GM21723 (cell line): ENCODE results near the gene ACP7.
"Not testable (repeated sequence)": the region's sequence is repeated elsewhere in the genome, so short reads cannot be mapped to it uniquely, and the experiment has no call there.

Experiments
- ATAC-seq: cut with Tn5 transposase; IDR thresholded peaks from one replicate; pipeline ENCODE4 v1.9.1; 2021; ENCODE audit warnings: mild to moderate bottlenecking, moderate library complexity; ENCODE audit not compliant: unreplicated experiment

The ACP7 gene

DNA sequence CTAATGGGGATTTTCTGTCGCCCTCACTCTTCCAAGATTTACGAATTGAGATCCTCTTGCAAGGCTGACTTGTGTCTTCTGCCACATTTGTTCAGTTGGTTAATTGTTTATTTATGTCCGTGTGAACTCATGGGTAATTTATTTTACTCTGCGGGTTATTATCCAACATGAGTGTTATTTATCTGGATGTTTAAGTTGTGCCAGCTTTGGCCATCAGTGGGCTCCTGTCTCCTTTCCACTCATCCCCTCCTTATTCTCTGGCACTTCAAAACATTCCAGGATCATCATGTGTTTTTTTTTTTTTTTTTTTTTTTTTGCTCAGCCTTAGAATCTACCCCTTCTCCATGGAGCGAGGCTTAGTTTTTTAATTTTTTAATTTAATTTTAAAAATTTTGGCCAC is 19.0 kb downstream of the ACP7 start:
- no peak for ATAC-seq

DNA sequence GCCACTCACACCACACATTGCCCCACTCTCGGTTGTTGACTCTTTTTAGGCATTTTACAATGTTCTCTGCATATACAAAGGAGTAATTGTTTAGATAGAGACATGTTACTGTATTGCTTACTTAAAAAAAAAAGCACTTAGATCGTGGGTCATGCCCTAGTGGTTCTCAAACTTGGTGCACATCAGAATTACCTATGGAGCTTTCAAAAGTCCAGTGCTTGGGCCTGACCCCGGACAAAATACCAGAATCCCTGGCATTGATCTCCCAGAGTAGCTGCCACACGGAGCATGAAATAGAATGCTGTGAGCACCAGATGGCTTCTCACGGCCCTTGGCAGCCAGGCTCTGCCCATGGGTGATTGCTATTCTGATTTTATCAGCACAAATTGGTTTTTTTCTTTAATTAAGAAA is 20.0 kb downstream of the ACP7 start:
- ATAC-seq: no peak

DNA sequence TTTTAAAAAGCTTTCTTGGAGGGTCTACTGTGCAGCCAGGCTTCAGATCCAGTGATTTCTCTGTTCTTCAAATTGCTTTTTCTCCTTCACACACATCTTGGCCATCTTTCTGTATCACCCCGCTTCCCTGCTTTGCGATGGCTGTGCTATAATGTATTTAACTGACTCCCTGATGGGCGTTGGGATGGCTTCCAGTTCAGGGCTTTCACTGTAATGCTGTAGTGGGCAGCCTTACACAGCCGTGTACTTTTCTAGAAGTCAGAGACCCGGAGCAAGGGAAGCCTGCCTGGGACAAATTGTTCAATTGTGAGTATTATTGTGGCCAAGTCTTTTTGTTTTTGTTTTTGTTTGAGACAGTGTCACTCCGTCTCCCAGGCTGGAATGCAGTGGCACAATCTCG is 22.0 kb downstream of the ACP7 start:
- ATAC-seq: no peak

DNA sequence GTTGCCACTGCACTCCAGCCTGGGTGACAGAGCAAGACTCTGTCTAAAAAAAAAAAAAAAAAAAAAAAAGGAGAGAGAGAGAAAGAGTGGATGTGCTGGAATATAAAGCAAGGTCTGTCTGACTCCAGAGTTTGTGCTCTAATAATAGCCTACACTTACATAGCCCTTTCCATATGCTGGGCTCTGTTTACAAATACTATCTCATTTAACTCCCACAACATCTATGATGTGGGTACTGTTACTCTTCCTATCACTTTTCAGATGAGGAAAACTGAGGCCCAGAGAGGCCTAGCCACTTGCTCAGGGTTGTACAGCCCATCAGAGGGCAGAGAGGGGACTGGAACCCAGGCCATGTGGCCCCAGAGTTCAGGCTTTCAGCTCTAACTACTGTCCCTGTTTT is 25.5 kb downstream of the ACP7 start:
- no peak for ATAC-seq

DNA sequence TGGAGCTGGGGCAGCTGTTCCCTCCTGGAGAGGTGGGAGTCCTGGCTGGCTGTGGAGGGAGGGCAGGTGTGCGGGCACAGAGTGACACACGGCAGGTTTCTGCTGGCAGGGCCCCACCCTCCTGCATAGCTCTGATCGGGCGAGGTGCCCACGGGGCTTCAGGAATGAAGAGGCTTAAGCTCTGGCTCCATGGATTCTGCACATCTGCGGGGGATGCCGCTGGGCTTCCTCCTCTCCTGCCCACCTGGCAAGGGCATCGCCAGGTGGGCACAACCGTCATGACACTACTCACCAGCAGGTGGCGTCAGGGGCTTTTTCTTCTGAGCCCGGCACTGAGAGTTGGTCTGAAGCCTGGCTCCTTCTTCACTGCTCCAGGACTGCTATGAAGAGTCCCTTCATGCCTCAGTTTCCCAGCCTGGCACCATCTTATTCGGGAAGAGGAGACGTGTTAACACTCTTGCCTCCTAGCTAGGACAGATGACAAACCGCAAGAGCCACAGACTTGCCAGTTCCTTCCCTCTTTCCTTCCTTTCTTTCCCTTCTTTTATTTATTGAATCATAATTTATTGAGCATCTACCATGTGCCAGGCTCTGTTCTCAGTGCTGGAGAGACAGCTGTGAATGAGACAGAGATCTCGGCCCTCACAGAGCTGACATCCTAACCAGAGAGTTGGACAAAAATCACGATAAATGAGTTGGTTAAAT is 26.2 kb downstream of the ACP7 start:
- no peak for ATAC-seq

DNA sequence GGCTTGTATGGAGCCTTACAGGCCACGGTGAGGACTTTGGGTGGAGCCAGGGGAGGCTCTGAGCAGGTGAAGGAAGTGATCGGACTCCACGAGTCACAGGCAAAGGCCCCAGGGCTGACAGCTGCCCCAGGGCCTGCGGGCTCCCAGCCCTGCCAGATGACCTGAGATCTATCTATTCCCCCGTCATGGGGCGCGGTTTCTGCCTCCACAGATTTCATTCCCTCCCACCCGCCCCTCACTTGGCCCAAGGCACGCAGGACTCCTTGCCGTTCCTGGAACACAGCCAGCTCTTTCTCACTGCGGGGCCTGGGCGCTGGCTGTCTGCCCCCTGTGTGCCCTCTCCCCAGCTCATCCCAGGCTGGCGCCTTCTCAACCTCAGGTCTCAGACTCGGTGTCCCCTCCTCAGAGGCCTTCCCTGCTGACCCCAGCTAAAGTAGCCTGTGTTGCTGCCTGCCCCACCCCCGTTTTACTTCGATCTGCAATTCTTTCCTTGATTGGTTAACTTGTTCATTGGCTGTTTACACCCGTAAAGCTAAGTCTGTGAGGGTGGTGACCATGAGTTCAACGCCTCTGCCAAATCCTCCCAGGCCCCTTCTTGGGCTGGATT is 27.5 kb downstream of the ACP7 start:
- no peak for ATAC-seq

DNA sequence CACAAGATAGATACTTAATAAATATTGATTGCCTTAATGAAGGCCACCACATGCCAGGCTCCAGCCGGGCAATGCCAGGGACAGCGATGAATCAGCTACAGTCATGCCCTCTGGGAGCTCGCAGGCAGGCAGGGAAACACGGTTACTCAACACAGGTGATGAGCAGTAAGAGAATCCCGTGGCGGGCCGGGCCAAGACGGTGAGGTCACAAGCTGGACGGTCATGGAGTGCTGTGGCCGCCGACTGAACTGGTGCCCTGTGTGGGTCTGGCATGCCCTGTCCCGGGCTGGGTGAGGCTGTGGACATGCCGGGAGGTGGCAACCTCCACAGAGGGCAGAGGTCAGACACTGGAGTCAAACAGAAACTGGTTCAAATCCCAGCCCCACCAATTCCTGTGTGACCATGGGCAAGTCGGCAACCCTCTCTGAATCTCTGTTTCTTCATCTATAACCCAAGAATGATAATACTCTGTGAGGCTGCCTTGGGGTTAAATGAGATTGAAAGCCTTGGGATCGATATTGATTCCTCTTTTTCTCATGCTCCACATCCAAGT is 28.2 kb downstream of the ACP7 start:
- no peak for ATAC-seq

DNA sequence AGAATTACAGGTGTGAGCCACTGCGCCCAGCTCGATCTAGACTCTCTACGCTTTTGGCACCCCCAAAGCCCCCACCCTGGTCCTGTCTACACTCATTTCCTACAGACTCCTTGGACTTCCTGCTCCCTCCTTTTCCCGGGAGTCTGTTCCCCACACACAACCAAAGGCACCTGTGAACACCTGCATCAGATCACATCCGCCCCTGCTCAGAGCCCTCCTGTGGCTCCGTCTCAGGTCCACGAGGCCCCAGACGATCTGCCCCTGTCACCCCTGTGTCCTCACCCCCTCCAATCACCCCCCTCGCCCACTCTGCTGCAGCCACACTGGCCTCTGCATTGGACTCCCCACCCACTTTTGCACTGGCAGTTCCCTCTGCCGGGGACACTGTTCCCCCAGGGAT is 29.0 kb downstream of the ACP7 start:
- ATAC-seq: no peak

DNA sequence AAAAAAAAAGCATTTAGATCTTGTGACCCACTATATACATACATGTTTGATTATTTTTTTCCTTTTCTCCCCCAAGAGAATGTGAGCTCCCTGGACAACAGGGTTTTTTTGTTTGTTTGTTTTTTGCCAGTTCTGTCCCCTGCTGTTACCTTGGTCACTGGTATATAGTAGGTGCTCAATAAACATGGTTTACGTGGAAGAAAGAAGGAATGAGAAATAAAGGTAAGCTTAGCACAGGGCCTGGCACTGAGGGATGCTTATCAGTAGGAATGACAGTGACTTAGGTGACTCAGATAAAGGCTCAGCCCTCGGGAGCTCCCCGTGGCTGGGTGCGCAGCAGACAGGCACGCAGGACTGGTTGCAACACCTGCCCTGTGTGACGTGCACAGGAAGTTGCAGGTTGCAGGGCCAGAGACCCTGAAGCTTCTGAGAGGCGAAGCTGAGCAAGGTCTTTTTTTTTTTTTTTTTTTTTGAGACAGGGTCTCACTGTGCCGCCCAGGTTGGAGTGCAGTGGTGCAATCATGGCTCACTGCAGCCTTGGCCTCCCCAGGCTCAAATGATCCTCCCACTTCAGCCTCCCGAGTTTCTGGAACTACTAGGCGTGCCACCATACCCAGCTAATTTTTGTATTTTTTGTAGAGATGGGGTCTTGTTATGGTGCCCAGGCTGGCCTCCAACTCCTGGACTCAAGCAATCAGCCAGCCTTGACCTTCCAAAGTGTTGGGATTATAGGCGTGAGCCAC is 31.1 kb downstream of the ACP7 start:
- ATAC-seq: no peak

DNA sequence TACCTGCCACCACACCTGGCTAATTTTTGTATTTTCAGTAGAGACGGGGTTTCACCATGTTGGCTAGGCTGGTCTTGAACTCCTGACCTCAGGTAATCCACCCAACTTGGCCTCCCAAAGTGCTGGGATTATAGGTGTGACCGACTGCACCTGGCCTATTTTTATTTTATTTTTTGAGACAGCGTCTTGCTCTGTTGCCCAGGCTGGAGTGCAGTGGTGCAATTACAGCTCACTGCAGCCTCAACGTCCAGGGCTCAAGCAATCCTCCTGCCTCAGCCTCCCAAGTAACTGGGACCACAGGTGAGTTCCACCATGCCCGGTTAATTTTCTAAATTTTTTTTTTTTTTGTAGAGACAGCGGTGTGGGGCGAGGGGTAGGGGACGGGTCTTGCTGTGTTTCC is 32.9 kb downstream of the ACP7 start:
- not testable (repeated sequence) for ATAC-seq

DNA sequence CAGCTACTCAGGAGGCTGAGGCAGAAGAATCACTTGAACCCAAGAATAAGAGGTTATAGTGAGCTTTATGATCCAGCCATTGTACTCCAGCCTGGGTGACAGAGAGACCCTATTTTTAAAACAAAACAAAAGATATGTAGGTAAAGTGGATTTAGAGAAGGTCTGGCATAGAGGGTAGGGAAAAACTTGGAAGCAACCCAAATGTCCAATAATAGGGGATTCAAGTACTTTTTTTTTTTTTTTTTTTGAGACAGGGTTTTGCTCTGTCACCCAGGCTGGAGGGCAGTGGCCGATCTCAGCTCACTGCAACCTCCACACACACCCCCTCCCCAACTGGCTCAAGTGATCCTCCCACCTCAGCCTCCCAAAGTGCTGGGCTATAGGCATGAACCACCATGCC is 35.7 kb downstream of the ACP7 start:
- no peak for ATAC-seq

DNA sequence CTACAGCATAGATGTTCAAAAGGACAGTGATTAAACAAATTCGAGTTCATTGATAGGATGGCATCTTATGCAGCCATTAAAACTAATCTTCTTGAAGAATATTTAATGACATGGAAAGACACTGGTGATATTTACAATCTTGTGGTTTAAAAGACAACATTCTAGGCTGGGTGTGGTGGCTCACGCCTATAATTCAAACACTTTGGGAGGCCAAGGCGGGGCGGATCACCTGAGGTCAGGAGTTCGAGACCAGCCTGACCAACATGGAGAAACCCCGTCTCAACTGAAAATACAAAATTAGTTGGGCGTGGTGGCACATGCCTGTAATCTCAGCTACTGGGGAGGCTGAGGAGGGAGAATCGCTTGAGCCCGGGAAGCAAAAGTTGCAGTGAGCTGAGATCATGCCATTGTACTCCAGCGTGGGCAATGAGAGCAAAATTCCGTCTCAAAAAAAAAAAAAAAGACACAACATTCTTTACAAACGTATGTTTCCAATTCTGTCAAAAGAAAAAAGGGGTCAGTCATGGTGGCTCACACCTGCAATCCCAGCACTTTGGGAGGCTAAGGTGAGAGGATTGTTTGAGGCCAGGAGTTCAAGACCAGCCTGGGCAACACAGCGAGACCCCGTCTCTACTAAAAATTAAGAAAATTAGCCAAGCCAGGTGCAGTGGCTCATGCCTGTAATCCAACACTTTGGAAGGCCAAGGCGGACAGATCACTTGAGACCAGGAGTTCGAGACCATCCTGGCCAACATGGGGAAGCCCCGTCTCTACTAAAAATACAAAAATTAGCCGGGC is 39.0 kb downstream of the ACP7 start:
- ATAC-seq: no peak

DNA sequence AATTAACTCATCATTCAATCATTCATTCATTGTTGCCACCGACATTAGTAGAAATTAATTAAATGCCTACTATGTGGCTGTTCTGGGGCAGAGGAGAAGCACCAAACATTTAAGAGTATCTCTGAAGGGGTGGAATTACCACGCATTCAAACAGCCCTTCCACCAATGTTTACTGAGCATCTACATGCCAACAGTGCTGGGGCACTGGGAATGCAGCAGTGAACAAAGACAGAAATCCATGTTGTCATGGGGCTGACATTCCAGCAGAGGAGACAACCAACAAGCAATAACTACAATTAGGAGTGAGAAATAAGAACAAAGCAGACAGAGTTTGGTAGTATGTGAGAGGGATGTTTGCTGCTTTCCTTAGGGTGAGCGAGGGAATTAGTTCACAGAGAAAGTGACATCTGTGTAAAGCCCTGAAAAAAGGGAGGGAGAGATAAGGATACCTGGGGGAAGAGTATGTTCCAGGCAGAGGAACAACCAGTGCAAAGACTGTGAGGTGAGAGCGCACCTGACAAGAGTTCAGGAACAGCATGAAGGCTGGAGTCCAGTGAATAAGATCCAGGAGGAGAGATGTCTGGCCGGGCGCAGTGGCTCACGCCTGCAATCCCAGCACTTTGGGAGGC is 40.1 kb downstream of the ACP7 start:
- no peak for ATAC-seq

DNA sequence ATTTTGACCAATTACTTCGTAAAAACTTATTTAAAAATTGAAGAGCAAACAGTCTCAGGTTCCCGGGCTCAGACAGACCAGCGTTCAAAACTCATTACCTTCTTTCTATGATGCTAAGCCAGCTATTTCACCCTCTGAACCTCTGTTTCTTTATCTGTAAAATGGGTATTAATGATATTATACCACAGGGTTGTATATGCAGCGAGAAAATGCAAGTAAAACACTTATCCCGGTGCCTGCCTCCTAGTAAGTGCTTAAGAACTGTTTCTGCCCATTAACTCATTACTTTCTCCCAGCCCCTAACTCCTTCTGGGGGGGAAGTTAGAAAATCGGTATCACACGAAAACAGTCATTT is 41.0 kb downstream of the ACP7 start:
- ATAC-seq: no peak

DNA sequence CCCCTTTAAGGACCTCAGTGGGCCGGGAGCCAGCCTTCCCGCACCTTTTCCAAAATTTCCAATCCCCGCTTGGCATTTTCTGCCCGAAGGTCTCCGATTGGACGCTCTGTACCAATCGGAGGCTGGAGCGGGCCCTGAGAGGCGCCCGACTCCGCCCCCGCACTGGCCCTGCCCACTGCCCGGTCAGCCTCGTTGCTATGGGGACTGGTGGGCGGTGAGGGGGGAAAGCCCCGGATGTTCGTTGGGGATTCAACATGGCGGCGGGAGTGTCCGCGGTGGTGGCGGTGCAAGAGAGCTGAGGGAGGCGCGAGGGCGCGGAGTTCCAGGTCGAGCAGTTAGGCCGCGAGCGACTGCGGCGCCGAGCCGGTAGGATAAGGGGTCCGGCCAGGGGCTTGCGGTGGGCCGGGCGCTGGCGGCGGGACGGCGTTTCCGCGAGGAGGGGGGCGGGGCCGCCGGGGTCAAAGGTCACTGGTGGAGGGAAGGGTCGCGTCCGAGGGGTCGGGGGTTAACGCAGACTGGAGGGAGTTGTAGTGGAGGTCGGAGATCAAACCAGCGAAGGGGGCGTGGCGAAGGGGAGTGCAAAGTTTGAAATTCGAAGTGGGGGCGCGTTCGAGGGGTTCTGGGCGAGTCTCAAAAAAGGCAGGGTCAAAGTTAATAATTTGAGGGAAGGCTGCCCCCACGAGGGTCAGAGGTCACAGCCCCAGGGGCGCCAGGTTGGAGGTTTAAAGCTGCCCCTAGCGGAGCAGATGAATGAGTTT is 41.6 kb downstream of the ACP7 start, which contains the start of gene PAK4:
TSS of gene PAK4 (plus strand) at position 233 of the 758 bp plus-strand sequence. CDS start 43,768 bp downstream, outside the sequence.
- peak; percentile 86 for ATAC-seq

DNA sequence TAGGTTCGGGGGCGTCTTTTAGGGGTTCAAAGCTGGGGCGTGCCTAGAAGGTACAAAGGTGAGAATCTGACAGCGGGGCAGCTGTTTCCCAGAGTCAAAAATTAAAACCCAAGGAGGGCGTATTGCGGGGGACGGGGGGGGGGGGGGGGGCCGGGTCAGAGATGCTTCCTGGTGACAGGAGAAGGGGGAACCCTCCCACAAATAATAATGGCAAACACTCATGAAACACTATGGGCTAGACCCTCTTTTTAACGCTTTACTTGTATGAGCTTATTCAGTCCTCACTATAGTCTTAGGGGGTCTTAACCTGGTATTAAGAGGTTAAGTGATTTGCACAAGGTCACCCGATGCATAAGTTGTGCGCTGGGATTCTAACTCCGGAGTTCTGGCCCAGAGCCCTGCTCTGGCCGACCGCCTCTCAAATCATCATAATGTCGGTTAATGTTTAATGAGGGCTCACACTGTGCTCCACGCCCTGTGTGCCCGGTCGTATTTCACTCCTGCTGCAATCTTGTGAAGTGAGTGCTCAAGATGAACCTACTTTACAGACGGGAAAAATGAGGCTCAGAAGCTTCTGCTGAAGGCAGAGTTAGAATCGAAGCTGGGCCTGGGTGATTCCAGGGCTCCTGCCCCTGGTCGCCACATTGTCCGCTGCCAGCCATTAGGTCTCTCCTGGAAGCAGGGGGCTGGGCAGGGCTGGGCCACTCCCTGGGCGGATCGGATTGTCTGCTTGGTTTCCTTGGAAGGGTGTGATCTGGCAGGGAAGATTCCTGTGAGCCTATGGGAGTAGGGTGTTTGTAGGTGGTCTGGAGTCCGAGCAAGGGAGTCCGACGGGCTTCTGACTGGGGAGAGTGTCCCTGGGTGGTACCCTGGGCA is 42.4 kb downstream of the ACP7 start:
- ATAC-seq: no peak

DNA sequence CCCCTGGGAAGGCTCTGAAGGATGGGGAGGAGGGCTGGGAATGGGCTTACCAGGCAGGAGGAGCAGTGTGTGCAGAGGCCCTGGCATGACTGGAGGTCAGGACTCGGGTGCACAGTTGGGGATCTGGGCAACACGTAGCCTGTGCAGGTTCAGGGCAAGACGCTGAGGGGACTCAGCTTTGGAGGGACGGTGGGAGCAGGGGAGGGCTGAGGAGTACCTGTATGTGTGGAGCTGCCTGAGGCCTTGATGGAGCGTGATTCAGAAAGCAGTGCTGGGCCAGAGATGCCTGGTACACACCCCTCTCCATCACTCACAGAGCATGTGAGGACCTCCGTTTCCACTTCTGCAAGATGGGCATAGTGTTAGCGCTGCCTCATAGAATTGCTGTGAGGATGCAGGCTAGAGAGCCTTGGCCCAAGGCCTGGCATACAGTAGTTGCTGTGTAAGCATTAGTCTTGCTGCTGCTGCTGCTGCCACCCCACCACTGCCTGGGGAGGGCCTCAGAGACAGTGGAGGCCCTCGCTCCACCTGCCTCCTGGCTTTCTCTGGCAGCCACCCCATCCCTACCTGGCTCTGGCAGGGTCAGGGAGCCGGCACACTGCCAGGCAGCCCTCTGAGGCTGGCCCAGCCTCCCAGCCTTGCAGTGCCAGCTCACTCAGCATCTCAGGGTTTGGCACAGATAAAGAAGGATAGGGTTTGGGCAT is 43.8 kb downstream of the ACP7 start:
- no peak for ATAC-seq

DNA sequence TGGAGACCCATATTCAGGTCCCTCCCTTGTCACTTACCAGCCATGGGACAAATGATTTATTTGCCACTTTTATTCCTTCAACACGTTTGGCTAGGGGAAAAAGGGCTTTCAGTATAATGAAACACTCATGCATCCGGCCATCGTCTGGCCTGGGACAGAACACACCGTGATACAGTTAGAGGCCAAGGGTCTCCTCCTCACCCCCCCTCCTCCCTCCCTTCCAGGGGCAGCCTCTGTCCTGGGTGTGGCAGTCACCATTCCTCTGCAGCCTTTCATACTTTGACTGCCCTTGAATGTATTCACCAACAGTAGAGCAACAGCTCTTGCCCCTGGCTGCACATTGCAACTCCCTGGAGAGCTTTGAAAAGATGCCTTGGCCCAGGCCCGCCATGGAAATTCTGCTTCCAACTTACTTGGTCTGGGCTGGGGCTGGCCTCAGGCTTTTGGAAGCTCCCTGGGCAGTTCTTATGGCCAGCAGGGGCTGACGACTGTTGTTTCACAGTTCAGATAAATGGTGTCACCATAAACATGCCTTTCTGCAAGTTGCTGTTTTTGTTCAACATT is 44.4 kb downstream of the ACP7 start:
- no peak for ATAC-seq
